HG03025 (cell line): ENCODE data around the gene SDCBP2.

Experiments
- ATAC-seq: cut with Tn5 transposase; IDR thresholded peaks from one replicate; pipeline ENCODE4 v1.9.1; 2021; ENCODE audit warnings: mild to moderate bottlenecking, moderate library complexity; ENCODE audit not compliant: unreplicated experiment, low FRiP score

The SDCBP2 gene

GRCh38 chr20:1280195-1281102, 48.5 kb downstream of the SDCBP2 start:
- ATAC-seq: no peak

GRCh38 chr20:1278993-1279392, 49.9 kb downstream of the SDCBP2 start:
- no peak for ATAC-seq

GRCh38 chr20:1277529-1278322, 51.2 kb downstream of the SDCBP2 start:
- ATAC-seq: no peak

GRCh38 chr20:1275919-1276318, 53.0 kb downstream of the SDCBP2 start:
- ATAC-seq: no peak

GRCh38 chr20:1274485-1275311, 54.2 kb downstream of the SDCBP2 start:
- ATAC-seq: no peak

- no peak for ATAC-seq
These were observed 55.6 kb downstream of the SDCBP2 start for GRCh38 chr20:1273366-1273765.

- no peak for ATAC-seq
These were observed 56.4 kb downstream of the SDCBP2 start for GRCh38 chr20:1272368-1273100.

- no peak for ATAC-seq
These were observed 59.1 kb downstream of the SDCBP2 start for GRCh38 chr20:1269850-1270249.

GRCh38 chr20:1269235-1269634, 59.7 kb downstream of the SDCBP2 start:
- no peak for ATAC-seq

- no peak for ATAC-seq
These were observed 61.0 kb downstream of the SDCBP2 start for GRCh38 chr20:1267809-1268374.

GRCh38 chr20:1267161-1267560, 61.8 kb downstream of the SDCBP2 start:
- ATAC-seq: no peak

- no peak for ATAC-seq
These were observed 62.6 kb downstream of the SDCBP2 start, which contains the start of gene SNPH for GRCh38 chr20:1266167-1266973. Gene SNPH (plus strand): TSS chr20:1266294. CDS start chr20:1296240, 29,946 bp downstream.

GRCh38 chr20:1265916-1266166, 63.1 kb downstream of the SDCBP2 start:
- no peak for ATAC-seq

- no peak for ATAC-seq
These were observed 63.6 kb downstream of the SDCBP2 start for GRCh38 chr20:1265226-1265915.

- ATAC-seq: no peak
These were observed 64.2 kb downstream of the SDCBP2 start for GRCh38 chr20:1264727-1265126.

GRCh38 chr20:1263853-1264252, 65.1 kb downstream of the SDCBP2 start:
- ATAC-seq: no peak
